IMR-90 (cell line): ENCODE data around the gene ANP32A. TPM values are rescaled to one million over a fixed set of nuclear protein-coding genes. Genes with fewer than 3 reads are reported as not detected.
A peak's percentile ranks its signal among the peaks of the same experiment; 100 is the strongest.

Source experiments
- ATAC-seq: fragments of 200-7000 bp; cut with Tn5 transposase; 2 replicates; pipeline ENCODE4 v1.9.1; 2020; ENCODE audit warnings: low read depth, mild to moderate bottlenecking, moderate library complexity
- BruUV-seq: library from RNA; stranded (reverse); fragments of 400-500 nt; replicated peaks from 2 replicates; lab custom pipeline; 2021; lab: Mats Ljungman, UMichigan
- CTCF ChIA-PET: fragments of 300-600 bp; formaldehyde crosslinking; extraction: SDS; loops from one replicate; lab custom pipeline; 2021; ENCODE audit warnings: antibody characterized with exemption; lab: Yijun Ruan, JAX
- POLR2A ChIA-PET: fragments of 300-600 bp; sonication (Branson Sonifier 250); formaldehyde crosslinking; loops from one replicate; lab custom pipeline; 2022; ENCODE audit warnings: antibody characterized with exemption; ENCODE audit not compliant: unreplicated experiment; lab: Charles Lee
- DNase-seq: peaks from one replicate; pipeline ENCODE4 v3.0.0; 2013
- H2AFZ ChIP-seq: replicated peaks from 2 replicates; pipeline ENCODE3; 2013; ENCODE audit warnings: low read length, mild to moderate bottlenecking; ENCODE audit not compliant: poor library complexity
- H2AK5ac ChIP-seq: 2 replicates; pipeline ENCODE4 v1.6.1; 2013; ENCODE audit warnings: low read depth, low read length, inconsistent platforms
- H2AK9ac ChIP-seq: replicated peaks from 2 replicates; pipeline ENCODE3; 2013; ENCODE audit warnings: mild to moderate bottlenecking, low read depth, low read length, moderate library complexity; ENCODE audit not compliant: poor library complexity
- H2BK120ac ChIP-seq: 2 replicates; pipeline ENCODE4 v1.6.1; 2013; ENCODE audit warnings: low read depth, low read length, inconsistent platforms
- H2BK15ac ChIP-seq: 3 replicates; pipeline ENCODE4 v1.6.1; 2013; ENCODE audit warnings: low read depth, low read length, inconsistent platforms
- H2BK20ac ChIP-seq: 2 replicates; pipeline ENCODE4 v1.6.1; 2013; ENCODE audit warnings: low read depth, mild to moderate bottlenecking, inconsistent platforms, low read length, moderate library complexity
- H2BK5ac ChIP-seq: 2 replicates; pipeline ENCODE4 v1.6.1; 2013; ENCODE audit warnings: mild to moderate bottlenecking, low read depth, low read length, inconsistent platforms; ENCODE audit not compliant: poor library complexity, severe bottlenecking
- H3K14ac ChIP-seq: replicated peaks from 2 replicates; pipeline ENCODE4 v1.6.1; 2013; ENCODE audit warnings: low read depth, low read length, inconsistent platforms
- H3K18ac ChIP-seq: 2 replicates; pipeline ENCODE4 v1.6.1; 2013; ENCODE audit warnings: low read depth, low read length, control low read depth
- H3K23ac ChIP-seq: 2 replicates; pipeline ENCODE4 v1.6.1; 2013; ENCODE audit warnings: low read depth, low read length, inconsistent platforms
- H3K27ac ChIP-seq: 2 replicates; pipeline ENCODE4 v1.5.1; 2013; ENCODE audit warnings: mild to moderate bottlenecking, control low read depth, low read length; ENCODE audit not compliant: insufficient read depth
- H3K27me3 ChIP-seq: 2 replicates; pipeline ENCODE4 v1.6.1; 2013; ENCODE audit warnings: low read length; ENCODE audit not compliant: control insufficient read depth, insufficient read depth
- H3K36me3 ChIP-seq: 2 replicates; pipeline ENCODE4 v1.6.1; 2013; ENCODE audit warnings: low read length, mixed read lengths; ENCODE audit not compliant: control insufficient read depth, insufficient read depth
- H3K4ac ChIP-seq: 2 replicates; pipeline ENCODE4 v1.6.1; 2013; ENCODE audit warnings: low read depth, low read length, inconsistent platforms
- H3K4me1 ChIP-seq: 2 replicates; pipeline ENCODE4 v1.6.1; 2013; ENCODE audit warnings: low read length, mixed read lengths; ENCODE audit not compliant: control insufficient read depth, insufficient read depth
- H3K4me2 ChIP-seq: 2 replicates; pipeline ENCODE4 v1.6.1; 2013; ENCODE audit warnings: low read depth, mild to moderate bottlenecking, control low read depth, low read length, moderate library complexity
- H3K4me3 ChIP-seq: 2 replicates; pipeline ENCODE4 v1.5.1; 2013; ENCODE audit warnings: low read depth, mild to moderate bottlenecking, control low read depth, low read length, moderate library complexity; ENCODE audit not compliant: insufficient read depth
- H3K56ac ChIP-seq: 2 replicates; pipeline ENCODE4 v1.6.1; 2013; ENCODE audit warnings: low read length, inconsistent platforms; ENCODE audit not compliant: insufficient read depth; ENCODE audit errors: extremely low read depth
- H3K79me1 ChIP-seq, 2 experiments: 2 replicates each; pipeline ENCODE4 v1.6.1; 2013; ENCODE audit warnings: low read length in 2 of 2, inconsistent platforms in 1 of 2, low read depth in 1 of 2
- H3K9ac ChIP-seq: 2 replicates; pipeline ENCODE4 v1.6.1; 2013; ENCODE audit warnings: low read depth, low read length, control low read depth
- H3K9me1 ChIP-seq: 2 replicates; pipeline ENCODE4 v1.6.1; 2013; ENCODE audit warnings: low read length, inconsistent platforms; ENCODE audit not compliant: insufficient read depth
- H3K9me3 ChIP-seq: 2 replicates; pipeline ENCODE4 v1.6.1; 2013; ENCODE audit warnings: low read length; ENCODE audit not compliant: control insufficient read depth, insufficient read depth
- H4K20me1 ChIP-seq: 2 replicates; pipeline ENCODE4 v1.6.1; 2013; ENCODE audit warnings: low read length, inconsistent platforms; ENCODE audit not compliant: insufficient read depth
- H4K5ac ChIP-seq: 2 replicates; pipeline ENCODE4 v1.6.1; 2013; ENCODE audit warnings: mild to moderate bottlenecking, low read depth, low read length, control low read depth
- H4K8ac ChIP-seq, 2 experiments: 2 replicates each; pipeline ENCODE4 v1.6.1; 2013; ENCODE audit warnings: low read depth in 2 of 2, low read length in 2 of 2, control low read depth in 1 of 2, inconsistent platforms in 1 of 2
- H4K91ac ChIP-seq: 2 replicates; pipeline ENCODE4 v1.6.1; 2013; ENCODE audit warnings: low read depth, low read length, inconsistent platforms; ENCODE audit not compliant: insufficient read depth
- CEBPB ChIP-seq: IDR thresholded peaks from 2 replicates; pipeline ENCODE4 v1.6.1; 2012; ENCODE audit warnings: low read depth, low read length, improper control_type of control experiment
- FOS ChIP-seq: fragments of 150-350 bp; IDR thresholded peaks from 2 replicates; pipeline ENCODE4 v1.6.1; 2016; ENCODE audit warnings: low read depth, low read length
- MXI1 ChIP-seq: IDR thresholded peaks from 2 replicates; pipeline ENCODE4 v1.6.1; 2012; ENCODE audit warnings: low read depth, mild to moderate bottlenecking, low read length, moderate library complexity, borderline replicate concordance
- NFE2L2 ChIP-seq: fragments of 150-350 bp; IDR thresholded peaks from 2 replicates; pipeline ENCODE4 v1.6.1; 2016; ENCODE audit warnings: low read depth, mild to moderate bottlenecking, low read length
- POLR2A ChIP-seq: IDR thresholded peaks from 2 replicates; pipeline ENCODE4 v1.6.1; 2012; ENCODE audit warnings: mild to moderate bottlenecking, low read depth, low read length
- RCOR1 ChIP-seq: IDR thresholded peaks from 2 replicates; pipeline ENCODE4 v1.6.1; 2012; ENCODE audit warnings: mild to moderate bottlenecking, low read length, improper control_type of control experiment; ENCODE audit not compliant: insufficient replicate concordance
- RFX5 ChIP-seq: IDR thresholded peaks from 2 replicates; pipeline ENCODE4 v1.8.0; 2012; ENCODE audit warnings: low read depth, mild to moderate bottlenecking, low read length, moderate library complexity
- SMC3 ChIP-seq: fragments of 150-350 bp; IDR thresholded peaks from 2 replicates; pipeline ENCODE4 v1.6.1; 2016; ENCODE audit warnings: low read depth, mild to moderate bottlenecking, antibody characterized with exemption, low read length, moderate library complexity
- WGBS, 2 experiments: methylation state at CpG; one replicate each; pipeline versions ENCODE4 v1.1.5 to v1.1.7; 2013; ENCODE audit warnings: missing lambda C conversion rate in 2 of 2; ENCODE audit not compliant: insufficient read length in 1 of 2; ENCODE audit errors: extremely low coverage in 2 of 2; 5-methylcytosine and 5-hydroxymethylcytosine counted together
- dilution Hi-C: fragments of 300-500 bp; cut with HindIII; formaldehyde crosslinking; loops from one replicate; pipeline ENCODE4 v1.14.3; 2018; ENCODE audit warnings: low sequenced_read_pairs; ENCODE audit not compliant: unreplicated experiment
- in situ Hi-C: fragments of 300-500 bp; cut with MboI; formaldehyde crosslinking; loops from 3 replicates; pipeline ENCODE4 v1.14.3; 2019; ENCODE audit warnings: low sequenced_read_pairs, inconsistent platforms, mixed read lengths
- intact Hi-C: fragments of 100-400 bp; cut with micrococcal nuclease; formaldehyde crosslinking; loops from 2 replicates; pipeline ENCODE4 v1.10.0; 2022
- polyA plus RNA-seq, 3 experiments: library from polyadenylated mRNA; depleted of rRNA; stranded (reverse); fragments of >200 nt; gene quantifications; 2 replicates each; pipeline ENCODE4 v1.2.3, GENCODE V29; 2012; ENCODE audit warnings: low replicate concordance in 1 of 3
- total RNA-seq: library from RNA; depleted of rRNA; stranded (reverse); fragments of >200 nt; gene quantifications from 2 replicates; pipeline ENCODE4 v1.2.3, GENCODE V29; 2012
- TF ChIP-seq, protein P1 (sequence below): fragments of 150-350 bp; IDR thresholded peaks from 2 replicates; pipeline ENCODE4 v1.6.1; 2017; ENCODE audit warnings: mild to moderate bottlenecking, antibody characterized with exemption, low read length, low read depth
- TF ChIP-seq, protein P2 (sequence below): conservative IDR thresholded peaks from 2 replicates; pipeline ENCODE4 v1.5.1; 2012; ENCODE audit warnings: mild to moderate bottlenecking, low read depth, low read length, improper control_type of control experiment
- TF ChIP-seq, protein P3 (sequence below): fragments of 150-350 bp; IDR thresholded peaks from 2 replicates; pipeline ENCODE4 v1.6.1; 2016; ENCODE audit warnings: low read depth, mild to moderate bottlenecking, low read length, moderate library complexity, borderline replicate concordance

The ANP32A gene
- total and polyA plus RNA-seq, 2 of the 4 experiments (the other 2 are of a cell fraction): 62.4 to 72.8 TPM

DNA sequence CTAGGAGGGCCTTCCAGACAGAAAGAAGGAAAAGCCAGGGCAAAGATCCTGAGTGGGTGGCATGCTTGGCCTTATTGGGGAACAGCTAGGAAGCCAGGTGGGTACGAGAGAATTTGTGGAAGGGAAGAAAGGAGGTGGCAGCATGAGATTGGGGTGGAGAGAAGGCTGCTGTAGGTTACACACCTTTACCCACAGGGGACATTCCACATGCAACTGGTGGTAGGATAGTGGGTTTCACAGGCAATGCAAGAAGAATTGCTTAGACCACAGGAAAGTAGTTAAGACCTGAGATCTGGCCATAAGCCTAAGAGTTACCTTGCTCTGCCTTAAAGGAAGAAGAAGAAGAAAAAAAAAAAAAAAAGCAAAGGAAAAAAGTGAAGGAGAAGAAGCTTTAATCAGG, 19.8 kb downstream of the ANP32A start:
- H3K4me1 ChIP-seq: peaks cover 7% of the 10 kb centered on the region
- in situ Hi-C loops: no loop called here
- BruUV-seq: no TSS peak
- H3K9ac ChIP-seq: no peak overlapping the region
- H4K8ac ChIP-seq: no peak overlapping the region
- H4K5ac ChIP-seq: no peak overlapping the region
- H3K18ac ChIP-seq: no peak overlapping the region
- H3K36me3 ChIP-seq: no peaks in the 10 kb centered on the region
- no peak overlapping the region for H2BK15ac ChIP-seq
- H3K79me1 ChIP-seq: peaks cover 61 to 86% of the 10 kb centered on the region in 2 experiments
- ChIA-PET CTCF (no interaction called here), POLR2A (no interaction called here)
- H2BK120ac ChIP-seq: no peak overlapping the region
- H3K4me2 ChIP-seq: no peak overlapping the region
- intact Hi-C loops: no loop called here
- no peak overlapping the region for H4K91ac ChIP-seq
- H3K27me3 ChIP-seq: no peaks in the 10 kb centered on the region
- H3K23ac ChIP-seq: 0 out of 2 replicates have a peak overlapping the region, but pooled peaks have one; percentile 62
- no peak overlapping the region for H3K14ac ChIP-seq
- no peak overlapping the region for H2AK5ac ChIP-seq
- no CpG with 5 or more reads among the region's 1 CpG for WGBS, 2 experiments
- DNase-seq (no peak), ATAC-seq (no peak)
- H2BK20ac ChIP-seq: no peak overlapping the region
- H3K4ac ChIP-seq: no peak overlapping the region
- no peak for TF ChIP-seq CEBPB
- no peak for TF ChIP-seq MXI1
- TF ChIP-seq, protein P1, sequence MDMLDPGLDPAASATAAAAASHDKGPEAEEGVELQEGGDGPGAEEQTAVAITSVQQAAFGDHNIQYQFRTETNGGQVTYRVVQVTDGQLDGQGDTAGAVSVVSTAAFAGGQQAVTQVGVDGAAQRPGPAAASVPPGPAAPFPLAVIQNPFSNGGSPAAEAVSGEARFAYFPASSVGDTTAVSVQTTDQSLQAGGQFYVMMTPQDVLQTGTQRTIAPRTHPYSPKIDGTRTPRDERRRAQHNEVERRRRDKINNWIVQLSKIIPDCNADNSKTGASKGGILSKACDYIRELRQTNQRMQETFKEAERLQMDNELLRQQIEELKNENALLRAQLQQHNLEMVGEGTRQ: no peak
- TF ChIP-seq, protein P2, sequence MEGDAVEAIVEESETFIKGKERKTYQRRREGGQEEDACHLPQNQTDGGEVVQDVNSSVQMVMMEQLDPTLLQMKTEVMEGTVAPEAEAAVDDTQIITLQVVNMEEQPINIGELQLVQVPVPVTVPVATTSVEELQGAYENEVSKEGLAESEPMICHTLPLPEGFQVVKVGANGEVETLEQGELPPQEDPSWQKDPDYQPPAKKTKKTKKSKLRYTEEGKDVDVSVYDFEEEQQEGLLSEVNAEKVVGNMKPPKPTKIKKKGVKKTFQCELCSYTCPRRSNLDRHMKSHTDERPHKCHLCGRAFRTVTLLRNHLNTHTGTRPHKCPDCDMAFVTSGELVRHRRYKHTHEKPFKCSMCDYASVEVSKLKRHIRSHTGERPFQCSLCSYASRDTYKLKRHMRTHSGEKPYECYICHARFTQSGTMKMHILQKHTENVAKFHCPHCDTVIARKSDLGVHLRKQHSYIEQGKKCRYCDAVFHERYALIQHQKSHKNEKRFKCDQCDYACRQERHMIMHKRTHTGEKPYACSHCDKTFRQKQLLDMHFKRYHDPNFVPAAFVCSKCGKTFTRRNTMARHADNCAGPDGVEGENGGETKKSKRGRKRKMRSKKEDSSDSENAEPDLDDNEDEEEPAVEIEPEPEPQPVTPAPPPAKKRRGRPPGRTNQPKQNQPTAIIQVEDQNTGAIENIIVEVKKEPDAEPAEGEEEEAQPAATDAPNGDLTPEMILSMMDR: no peak
- TF ChIP-seq, protein P3, sequence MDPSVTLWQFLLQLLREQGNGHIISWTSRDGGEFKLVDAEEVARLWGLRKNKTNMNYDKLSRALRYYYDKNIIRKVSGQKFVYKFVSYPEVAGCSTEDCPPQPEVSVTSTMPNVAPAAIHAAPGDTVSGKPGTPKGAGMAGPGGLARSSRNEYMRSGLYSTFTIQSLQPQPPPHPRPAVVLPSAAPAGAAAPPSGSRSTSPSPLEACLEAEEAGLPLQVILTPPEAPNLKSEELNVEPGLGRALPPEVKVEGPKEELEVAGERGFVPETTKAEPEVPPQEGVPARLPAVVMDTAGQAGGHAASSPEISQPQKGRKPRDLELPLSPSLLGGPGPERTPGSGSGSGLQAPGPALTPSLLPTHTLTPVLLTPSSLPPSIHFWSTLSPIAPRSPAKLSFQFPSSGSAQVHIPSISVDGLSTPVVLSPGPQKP: no peak
- TF ChIP-seq SMC3: no peak
- TF ChIP-seq RCOR1: no peak
- no peak for TF ChIP-seq POLR2A
- no peak for TF ChIP-seq RFX5
- TF ChIP-seq FOS: no peak
- no peak for TF ChIP-seq NFE2L2
- peaks cover 85% of the 10 kb centered on the region for H4K20me1 ChIP-seq
- H3K27ac ChIP-seq: no peak overlapping the region
- H3K9me1 ChIP-seq: peaks cover 29% of the 10 kb centered on the region
- H3K56ac ChIP-seq: no peak overlapping the region
- H3K4me3 ChIP-seq: no peak overlapping the region
- no peaks in the 10 kb centered on the region for H3K9me3 ChIP-seq
- dilution Hi-C loops: no loop called here
- H2AFZ ChIP-seq: no peak overlapping the region
- H2AK9ac ChIP-seq: no peak overlapping the region
- H2BK5ac ChIP-seq: no peak overlapping the region
